GM23338 (cell line): ENCODE results near the gene C1QA. TPM values are rescaled to one million over a fixed set of nuclear protein-coding genes. Genes with fewer than 3 reads are reported as not detected.
A peak's percentile ranks its signal among the peaks of the same experiment; 100 is the strongest.

Experiments
- ATAC-seq: fragments of 200-7000 bp; cut with Tn5 transposase; 3 replicates; pipeline ENCODE4 v1.9.1; 2020
- DNase-seq: peaks from one replicate; pipeline ENCODE4 v3.0.0-alpha.2; 2015; ENCODE audit warnings: low spot score
- H2AFZ ChIP-seq: fragments of 200-600 bp; sonication (generic); 2 replicates; pipeline ENCODE4 v1.8.0; 2016; ENCODE audit warnings: antibody characterized with exemption, mild to moderate bottlenecking, moderate library complexity
- H3F3A ChIP-seq: fragments of 200-600 bp; sonication (generic); replicated peaks from 2 replicates; pipeline ENCODE4 v1.8.0; 2017; ENCODE audit warnings: antibody characterized with exemption, mixed run types, low read depth
- H3K27ac ChIP-seq: fragments of 200-600 bp; sonication (generic); 2 replicates; pipeline ENCODE4 v1.6.1; 2016; ENCODE audit warnings: low read depth
- H3K27me3 ChIP-seq: fragments of 200-600 bp; sonication (generic); 2 replicates; pipeline ENCODE4 v1.8.0; 2016; ENCODE audit warnings: mild to moderate bottlenecking, mixed run types, moderate library complexity; ENCODE audit not compliant: insufficient read depth
- H3K36me3 ChIP-seq: fragments of 200-600 bp; sonication (generic); 2 replicates; pipeline ENCODE4 v1.8.0; 2016; ENCODE audit warnings: mild to moderate bottlenecking; ENCODE audit not compliant: insufficient read depth
- H3K4me1 ChIP-seq: fragments of 200-600 bp; sonication (generic); 2 replicates; pipeline ENCODE4 v1.8.0; 2016; ENCODE audit warnings: mild to moderate bottlenecking, moderate library complexity; ENCODE audit not compliant: insufficient read depth
- H3K4me2 ChIP-seq: fragments of 200-600 bp; sonication (generic); 2 replicates; pipeline ENCODE4 v1.7.1; 2017; ENCODE audit warnings: mixed run types
- H3K4me3 ChIP-seq: fragments of 200-600 bp; sonication (generic); 2 replicates; pipeline ENCODE4 v1.6.1; 2016; ENCODE audit warnings: mixed run types
- H3K79me2 ChIP-seq: fragments of 200-600 bp; sonication (generic); replicated peaks from 2 replicates; pipeline ENCODE4 v1.8.0; 2017; ENCODE audit warnings: mild to moderate bottlenecking; ENCODE audit not compliant: insufficient read depth
- H3K9me2 ChIP-seq: fragments of 200-600 bp; sonication (generic); 2 replicates; pipeline ENCODE4 v1.8.0; 2017; ENCODE audit not compliant: insufficient read depth
- H4K20me1 ChIP-seq: fragments of 200-600 bp; sonication (generic); replicated peaks from 2 replicates; pipeline ENCODE4 v1.8.0; 2017; ENCODE audit warnings: mild to moderate bottlenecking; ENCODE audit not compliant: insufficient read depth
- H3K27ac Mint-ChIP-seq: 2 replicates; pipeline ENCODE4 v1.8.0; 2020; ENCODE audit warnings: inconsistent platforms, mild to moderate bottlenecking, moderate library complexity, mixed read lengths
- H3K27me3 Mint-ChIP-seq: 3 replicates; pipeline ENCODE4 v1.8.0; 2022; ENCODE audit warnings: low read depth, mild to moderate bottlenecking, moderate library complexity, mixed read lengths, inconsistent platforms; ENCODE audit not compliant: insufficient read depth, poor library complexity
- H3K36me3 Mint-ChIP-seq: 3 replicates; pipeline ENCODE4 v1.8.0; 2021; ENCODE audit warnings: low read depth, mild to moderate bottlenecking, inconsistent platforms, moderate library complexity, mixed read lengths
- H3K4me1 Mint-ChIP-seq: 3 replicates; pipeline ENCODE4 v1.8.0; 2020; ENCODE audit warnings: mild to moderate bottlenecking, inconsistent platforms, mixed read lengths
- H3K4me3 Mint-ChIP-seq: 3 replicates; pipeline ENCODE4 v1.8.0; 2021; ENCODE audit warnings: moderate library complexity, mild to moderate bottlenecking, inconsistent platforms, mixed read lengths
- H3K9me3 Mint-ChIP-seq: 3 replicates; pipeline ENCODE4 v1.8.0; 2020; ENCODE audit warnings: moderate library complexity, mild to moderate bottlenecking, inconsistent platforms, mixed read lengths
- CREB1 ChIP-seq: fragments of 250-450 bp; sonication (Bioruptor Pico); IDR thresholded peaks from 2 replicates; pipeline ENCODE4 v1.5.0; 2020; ENCODE audit warnings: low read depth, mild to moderate bottlenecking, moderate library complexity
- EZH2phosphoT487 ChIP-seq: fragments of 200-600 bp; sonication (generic); IDR thresholded peaks from one replicate; pipeline ENCODE4 v1.8.1; 2018; ENCODE audit warnings: antibody characterized with exemption; ENCODE audit not compliant: unreplicated experiment
- NANOG ChIP-seq: IDR thresholded peaks from 2 replicates; pipeline ENCODE4 v1.6.1; 2016; ENCODE audit warnings: antibody characterized with exemption, borderline replicate concordance
- POLR2AphosphoS5 ChIP-seq: IDR thresholded peaks from 2 replicates; pipeline ENCODE4 v1.6.1; 2016; ENCODE audit warnings: antibody characterized with exemption, low read depth
- STAT1 ChIP-seq: IDR thresholded peaks from one replicate; pipeline ENCODE4 v1.6.1; 2016; ENCODE audit warnings: antibody characterized with exemption; ENCODE audit not compliant: unreplicated experiment
- ZNF331 ChIP-seq: fragments of 250-450 bp; sonication (Bioruptor Pico); IDR thresholded peaks from 2 replicates; pipeline ENCODE4 v1.5.0; 2020; ENCODE audit warnings: low read depth, mild to moderate bottlenecking, moderate library complexity
- polyA plus RNA-seq: library from polyadenylated mRNA; unstranded; fragments of >200 nt; fragmentation: Nextera tagmentation; extraction: Ambion mirVana; gene quantifications from 2 replicates; pipeline ENCODE4 v1.2.1, GENCODE V29; 2016
- total RNA-seq: library from RNA; depleted of rRNA; stranded (reverse); fragments of >200 nt; shearing (Covaris generic); gene quantifications from 2 replicates; pipeline ENCODE4 v1.2.3, GENCODE V29; 2014
- TF ChIP-seq, protein P1 (sequence below): fragments of 250-450 bp; sonication (Bioruptor Pico); IDR thresholded peaks from 2 replicates; pipeline ENCODE4 v1.5.0; 2020; ENCODE audit warnings: mild to moderate bottlenecking, moderate library complexity
- TF ChIP-seq, protein P2 (sequence below), 2 experiments: fragments of 200-600 bp in 1 of 2; sonication (generic) in 1 of 2; conservative IDR thresholded peaks; 2 replicates each; pipeline versions ENCODE4 v1.5.1 to v1.6.1; 2016 to 2017; ENCODE audit warnings: antibody characterized with exemption in 2 of 2, low read depth in 2 of 2, mild to moderate bottlenecking in 2 of 2, moderate library complexity in 1 of 2
- TF ChIP-seq, protein P3 (sequence below): IDR thresholded peaks from 2 replicates; pipeline ENCODE4 v1.6.1; 2016; ENCODE audit warnings: antibody characterized with exemption
- TF ChIP-seq, protein P4 (sequence below): IDR thresholded peaks from one replicate; pipeline ENCODE4 v1.6.1; 2018; ENCODE audit warnings: antibody characterized with exemption; ENCODE audit not compliant: unreplicated experiment

The C1QA gene
- total and polyA plus RNA-seq, 2 experiments from 2014 or later = not detected

DNA sequence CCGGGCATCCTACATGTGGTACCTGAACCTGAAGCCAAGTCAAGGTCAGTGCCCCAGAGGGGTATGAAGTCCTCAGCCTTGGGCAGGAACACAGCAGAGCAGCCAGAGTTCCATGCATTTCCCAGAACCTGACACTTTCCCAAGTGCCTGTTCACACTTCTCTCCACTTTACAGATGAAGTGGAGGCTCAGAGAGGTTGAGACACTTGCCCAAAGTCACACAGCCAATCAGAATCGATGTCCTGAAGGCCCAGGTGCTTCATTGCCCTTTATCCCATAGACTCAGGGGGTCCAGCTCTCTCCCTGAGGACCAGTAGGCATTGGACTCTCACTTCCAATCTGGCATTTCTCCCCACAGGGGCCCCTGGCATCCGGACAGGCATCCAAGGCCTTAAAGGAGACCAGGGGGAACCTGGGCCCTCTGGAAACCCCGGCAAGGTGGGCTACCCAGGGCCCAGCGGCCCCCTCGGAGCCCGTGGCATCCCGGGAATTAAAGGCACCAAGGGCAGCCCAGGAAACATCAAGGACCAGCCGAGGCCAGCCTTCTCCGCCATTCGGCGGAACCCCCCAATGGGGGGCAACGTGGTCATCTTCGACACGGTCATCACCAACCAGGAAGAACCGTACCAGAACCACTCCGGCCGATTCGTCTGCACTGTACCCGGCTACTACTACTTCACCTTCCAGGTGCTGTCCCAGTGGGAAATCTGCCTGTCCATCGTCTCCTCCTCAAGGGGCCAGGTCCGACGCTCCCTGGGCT, 2.2 kb downstream of the C1QA start (continued):
- TF ChIP-seq POLR2AphosphoS5 = no peak
- TF ChIP-seq CREB1 (CRISPR knock-in tag) = no peak
- no peak for TF ChIP-seq EZH2phosphoT487
- TF ChIP-seq, protein P1, sequence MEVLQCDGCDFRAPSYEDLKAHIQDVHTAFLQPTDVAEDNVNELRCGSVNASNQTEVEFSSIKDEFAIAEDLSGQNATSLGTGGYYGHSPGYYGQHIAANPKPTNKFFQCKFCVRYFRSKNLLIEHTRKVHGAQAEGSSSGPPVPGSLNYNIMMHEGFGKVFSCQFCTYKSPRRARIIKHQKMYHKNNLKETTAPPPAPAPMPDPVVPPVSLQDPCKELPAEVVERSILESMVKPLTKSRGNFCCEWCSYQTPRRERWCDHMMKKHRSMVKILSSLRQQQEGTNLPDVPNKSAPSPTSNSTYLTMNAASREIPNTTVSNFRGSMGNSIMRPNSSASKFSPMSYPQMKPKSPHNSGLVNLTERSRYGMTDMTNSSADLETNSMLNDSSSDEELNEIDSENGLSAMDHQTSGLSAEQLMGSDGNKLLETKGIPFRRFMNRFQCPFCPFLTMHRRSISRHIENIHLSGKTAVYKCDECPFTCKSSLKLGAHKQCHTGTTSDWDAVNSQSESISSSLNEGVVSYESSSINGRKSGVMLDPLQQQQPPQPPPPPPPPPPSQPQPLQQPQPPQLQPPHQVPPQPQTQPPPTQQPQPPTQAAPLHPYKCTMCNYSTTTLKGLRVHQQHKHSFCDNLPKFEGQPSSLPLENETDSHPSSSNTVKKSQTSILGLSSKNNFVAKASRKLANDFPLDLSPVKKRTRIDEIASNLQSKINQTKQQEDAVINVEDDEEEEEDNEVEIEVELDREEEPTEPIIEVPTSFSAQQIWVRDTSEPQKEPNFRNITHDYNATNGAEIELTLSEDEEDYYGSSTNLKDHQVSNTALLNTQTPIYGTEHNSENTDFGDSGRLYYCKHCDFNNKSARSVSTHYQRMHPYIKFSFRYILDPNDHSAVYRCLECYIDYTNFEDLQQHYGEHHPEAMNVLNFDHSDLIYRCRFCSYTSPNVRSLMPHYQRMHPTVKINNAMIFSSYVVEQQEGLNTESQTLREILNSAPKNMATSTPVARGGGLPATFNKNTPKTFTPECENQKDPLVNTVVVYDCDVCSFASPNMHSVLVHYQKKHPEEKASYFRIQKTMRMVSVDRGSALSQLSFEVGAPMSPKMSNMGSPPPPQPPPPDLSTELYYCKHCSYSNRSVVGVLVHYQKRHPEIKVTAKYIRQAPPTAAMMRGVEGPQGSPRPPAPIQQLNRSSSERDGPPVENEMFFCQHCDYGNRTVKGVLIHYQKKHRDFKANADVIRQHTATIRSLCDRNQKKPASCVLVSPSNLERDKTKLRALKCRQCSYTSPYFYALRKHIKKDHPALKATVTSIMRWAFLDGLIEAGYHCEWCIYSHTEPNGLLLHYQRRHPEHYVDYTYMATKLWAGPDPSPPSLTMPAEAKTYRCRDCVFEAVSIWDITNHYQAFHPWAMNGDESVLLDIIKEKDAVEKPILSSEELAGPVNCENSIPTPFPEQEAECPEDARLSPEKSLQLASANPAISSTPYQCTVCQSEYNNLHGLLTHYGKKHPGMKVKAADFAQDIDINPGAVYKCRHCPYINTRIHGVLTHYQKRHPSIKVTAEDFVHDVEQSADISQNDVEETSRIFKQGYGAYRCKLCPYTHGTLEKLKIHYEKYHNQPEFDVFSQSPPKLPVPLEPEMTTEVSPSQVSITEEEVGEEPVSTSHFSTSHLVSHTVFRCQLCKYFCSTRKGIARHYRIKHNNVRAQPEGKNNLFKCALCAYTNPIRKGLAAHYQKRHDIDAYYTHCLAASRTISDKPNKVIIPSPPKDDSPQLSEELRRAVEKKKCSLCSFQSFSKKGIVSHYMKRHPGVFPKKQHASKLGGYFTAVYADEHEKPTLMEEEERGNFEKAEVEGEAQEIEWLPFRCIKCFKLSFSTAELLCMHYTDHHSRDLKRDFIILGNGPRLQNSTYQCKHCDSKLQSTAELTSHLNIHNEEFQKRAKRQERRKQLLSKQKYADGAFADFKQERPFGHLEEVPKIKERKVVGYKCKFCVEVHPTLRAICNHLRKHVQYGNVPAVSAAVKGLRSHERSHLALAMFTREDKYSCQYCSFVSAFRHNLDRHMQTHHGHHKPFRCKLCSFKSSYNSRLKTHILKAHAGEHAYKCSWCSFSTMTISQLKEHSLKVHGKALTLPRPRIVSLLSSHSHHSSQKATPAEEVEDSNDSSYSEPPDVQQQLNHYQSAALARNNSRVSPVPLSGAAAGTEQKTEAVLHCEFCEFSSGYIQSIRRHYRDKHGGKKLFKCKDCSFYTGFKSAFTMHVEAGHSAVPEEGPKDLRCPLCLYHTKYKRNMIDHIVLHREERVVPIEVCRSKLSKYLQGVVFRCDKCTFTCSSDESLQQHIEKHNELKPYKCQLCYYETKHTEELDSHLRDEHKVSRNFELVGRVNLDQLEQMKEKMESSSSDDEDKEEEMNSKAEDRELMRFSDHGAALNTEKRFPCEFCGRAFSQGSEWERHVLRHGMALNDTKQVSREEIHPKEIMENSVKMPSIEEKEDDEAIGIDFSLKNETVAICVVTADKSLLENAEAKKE (CRISPR knock-in tag) = no peak

DNA sequence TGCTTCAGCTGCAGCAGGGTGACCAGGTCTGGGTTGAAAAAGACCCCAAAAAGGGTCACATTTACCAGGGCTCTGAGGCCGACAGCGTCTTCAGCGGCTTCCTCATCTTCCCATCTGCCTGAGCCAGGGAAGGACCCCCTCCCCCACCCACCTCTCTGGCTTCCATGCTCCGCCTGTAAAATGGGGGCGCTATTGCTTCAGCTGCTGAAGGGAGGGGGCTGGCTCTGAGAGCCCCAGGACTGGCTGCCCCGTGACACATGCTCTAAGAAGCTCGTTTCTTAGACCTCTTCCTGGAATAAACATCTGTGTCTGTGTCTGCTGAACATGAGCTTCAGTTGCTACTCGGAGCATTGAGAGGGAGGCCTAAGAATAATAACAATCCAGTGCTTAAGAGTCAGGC, 2.9 kb downstream of the C1QA start:
- Histone ChIP-seq H3K9me2 (no peaks in the 10 kb centered on the region), H3K27ac (no peak overlapping the region), H3F3A (no peaks in the 10 kb centered on the region), H3K4me3 (no peak overlapping the region), H3K79me2 (no peaks in the 10 kb centered on the region), H3K36me3 (no peaks in the 10 kb centered on the region), H4K20me1 (no peaks in the 10 kb centered on the region), H3K4me1 (no peaks in the 10 kb centered on the region; the same call in 1 of the 2 replicates), H3K4me2 (peak overlapping the region; percentile 7; the same call in 1 of the 2 replicates), H3K27me3 (no peaks in the 10 kb centered on the region), H2AFZ (peak overlapping the region; percentile 75; the same call in 1 of the 2 replicates)
- TF ChIP-seq, protein P2, sequence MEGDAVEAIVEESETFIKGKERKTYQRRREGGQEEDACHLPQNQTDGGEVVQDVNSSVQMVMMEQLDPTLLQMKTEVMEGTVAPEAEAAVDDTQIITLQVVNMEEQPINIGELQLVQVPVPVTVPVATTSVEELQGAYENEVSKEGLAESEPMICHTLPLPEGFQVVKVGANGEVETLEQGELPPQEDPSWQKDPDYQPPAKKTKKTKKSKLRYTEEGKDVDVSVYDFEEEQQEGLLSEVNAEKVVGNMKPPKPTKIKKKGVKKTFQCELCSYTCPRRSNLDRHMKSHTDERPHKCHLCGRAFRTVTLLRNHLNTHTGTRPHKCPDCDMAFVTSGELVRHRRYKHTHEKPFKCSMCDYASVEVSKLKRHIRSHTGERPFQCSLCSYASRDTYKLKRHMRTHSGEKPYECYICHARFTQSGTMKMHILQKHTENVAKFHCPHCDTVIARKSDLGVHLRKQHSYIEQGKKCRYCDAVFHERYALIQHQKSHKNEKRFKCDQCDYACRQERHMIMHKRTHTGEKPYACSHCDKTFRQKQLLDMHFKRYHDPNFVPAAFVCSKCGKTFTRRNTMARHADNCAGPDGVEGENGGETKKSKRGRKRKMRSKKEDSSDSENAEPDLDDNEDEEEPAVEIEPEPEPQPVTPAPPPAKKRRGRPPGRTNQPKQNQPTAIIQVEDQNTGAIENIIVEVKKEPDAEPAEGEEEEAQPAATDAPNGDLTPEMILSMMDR (conservative IDR thresholded peaks at IDR 0.05; ENCODE audit: low read depth in 2 of 2) = peak; percentile 56 to 75
- TF ChIP-seq, protein P3, sequence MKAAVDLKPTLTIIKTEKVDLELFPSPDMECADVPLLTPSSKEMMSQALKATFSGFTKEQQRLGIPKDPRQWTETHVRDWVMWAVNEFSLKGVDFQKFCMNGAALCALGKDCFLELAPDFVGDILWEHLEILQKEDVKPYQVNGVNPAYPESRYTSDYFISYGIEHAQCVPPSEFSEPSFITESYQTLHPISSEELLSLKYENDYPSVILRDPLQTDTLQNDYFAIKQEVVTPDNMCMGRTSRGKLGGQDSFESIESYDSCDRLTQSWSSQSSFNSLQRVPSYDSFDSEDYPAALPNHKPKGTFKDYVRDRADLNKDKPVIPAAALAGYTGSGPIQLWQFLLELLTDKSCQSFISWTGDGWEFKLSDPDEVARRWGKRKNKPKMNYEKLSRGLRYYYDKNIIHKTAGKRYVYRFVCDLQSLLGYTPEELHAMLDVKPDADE = no peak
- TF ChIP-seq ZNF331 = no peak
- TF ChIP-seq NANOG = no peak
- TF ChIP-seq STAT1 = no peak
- TF ChIP-seq, protein P4, sequence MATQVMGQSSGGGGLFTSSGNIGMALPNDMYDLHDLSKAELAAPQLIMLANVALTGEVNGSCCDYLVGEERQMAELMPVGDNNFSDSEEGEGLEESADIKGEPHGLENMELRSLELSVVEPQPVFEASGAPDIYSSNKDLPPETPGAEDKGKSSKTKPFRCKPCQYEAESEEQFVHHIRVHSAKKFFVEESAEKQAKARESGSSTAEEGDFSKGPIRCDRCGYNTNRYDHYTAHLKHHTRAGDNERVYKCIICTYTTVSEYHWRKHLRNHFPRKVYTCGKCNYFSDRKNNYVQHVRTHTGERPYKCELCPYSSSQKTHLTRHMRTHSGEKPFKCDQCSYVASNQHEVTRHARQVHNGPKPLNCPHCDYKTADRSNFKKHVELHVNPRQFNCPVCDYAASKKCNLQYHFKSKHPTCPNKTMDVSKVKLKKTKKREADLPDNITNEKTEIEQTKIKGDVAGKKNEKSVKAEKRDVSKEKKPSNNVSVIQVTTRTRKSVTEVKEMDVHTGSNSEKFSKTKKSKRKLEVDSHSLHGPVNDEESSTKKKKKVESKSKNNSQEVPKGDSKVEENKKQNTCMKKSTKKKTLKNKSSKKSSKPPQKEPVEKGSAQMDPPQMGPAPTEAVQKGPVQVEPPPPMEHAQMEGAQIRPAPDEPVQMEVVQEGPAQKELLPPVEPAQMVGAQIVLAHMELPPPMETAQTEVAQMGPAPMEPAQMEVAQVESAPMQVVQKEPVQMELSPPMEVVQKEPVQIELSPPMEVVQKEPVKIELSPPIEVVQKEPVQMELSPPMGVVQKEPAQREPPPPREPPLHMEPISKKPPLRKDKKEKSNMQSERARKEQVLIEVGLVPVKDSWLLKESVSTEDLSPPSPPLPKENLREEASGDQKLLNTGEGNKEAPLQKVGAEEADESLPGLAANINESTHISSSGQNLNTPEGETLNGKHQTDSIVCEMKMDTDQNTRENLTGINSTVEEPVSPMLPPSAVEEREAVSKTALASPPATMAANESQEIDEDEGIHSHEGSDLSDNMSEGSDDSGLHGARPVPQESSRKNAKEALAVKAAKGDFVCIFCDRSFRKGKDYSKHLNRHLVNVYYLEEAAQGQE = no peak
- H3K4me1 Mint-ChIP-seq = peaks cover 8% of the 10 kb centered on the region
- peaks cover 7% of the 10 kb centered on the region for H3K27me3 Mint-ChIP-seq
- H3K9me3 Mint-ChIP-seq = no peaks in the 10 kb centered on the region; the same call in 2 of the 3 replicates
- no peak overlapping the region for H3K4me3 Mint-ChIP-seq
- H3K36me3 Mint-ChIP-seq = no peaks in the 10 kb centered on the region
- H3K27ac Mint-ChIP-seq = no peak overlapping the region
- DNase-seq = peak; percentile 91
- peak; percentile 80 for ATAC-seq
